ENCODE results near the gene SEC22C. TPM values are rescaled to one million over a fixed set of nuclear protein-coding genes. Genes with fewer than 3 reads are reported as not detected.

The SEC22C gene
- total RNA-seq, 5 donors from 2014 or later (not counting 1 experiment from before 2014, with no cell fraction given): 50.1 to 71.2 (median 53.6) TPM

GRCh38 chr3:42503957-42504333 is 77.8 kb downstream of the SEC22C start:
- H3K4me1 ChIP-seq (ENCODE audit: control insufficient read depth in 1 of 2, extremely low read depth in 1 of 2, insufficient read depth in 2 of 2, low read length in 2 of 2): peaks cover 24 to 68% of the 10 kb centered on the region in 2 experiments
- Mint-ChIP-seq H3K4me3 (peak overlapping the region; percentile 86 to 92 (median 86)), H3K36me3 (no peaks in the 10 kb centered on the region), H3K4me1 (peaks cover 55 to 79% (median 67%) of the 10 kb centered on the region in 3 donors), H3K9me3 (no peaks in the 10 kb centered on the region), H3K27me3 (peaks cover 8 to 23% of the 10 kb centered on the region in 2 donors), H3K27ac (peak overlapping the region; percentile 89 to 91)
- no peaks in the 10 kb centered on the region for H3K36me3 ChIP-seq (ENCODE audit: control insufficient read depth in 2 of 2, extremely low read depth in 1 of 2, insufficient read depth in 1 of 2, low read length in 1 of 2)
- no peak for ATAC-seq (replicated peaks in 1 of 4)
- POLR2A ChIA-PET: interaction anchor here in 1 of 2 donors (0.5 kb wide), 1 partner anchor 869 kb away, joined by 3 read pairs; no protein-coding TSS in a partner anchor
- H3K9me3 ChIP-seq: no peaks in the 10 kb centered on the region
- H3K27ac ChIP-seq (ENCODE audit: low read length): no peak overlapping the region
- DNase-seq: peak in 2 of 35 experiments; percentile 7 to 8
- WGBS (ENCODE audit: insufficient coverage): 95% methylated on average over 4 of the region's 4 CpGs
- peaks cover 0 to 36% of the 10 kb centered on the region in 2 experiments for H3K27me3 ChIP-seq (replicated peaks in 1 of 2; ENCODE audit: control insufficient read depth in 2 of 2, extremely low read depth in 1 of 2, insufficient read depth in 2 of 2, low read length in 1 of 2)
- H3K4me3 ChIP-seq (ENCODE audit: control insufficient read depth in 1 of 2, extremely low read depth in 1 of 2, low read length in 1 of 2): no peak overlapping the region
- CTCF ChIA-PET: interaction anchor here in 1 of 2 donors (4.2 kb wide), 1 partner anchor 33 kb away, joined by 25 read pairs; no protein-coding TSS in a partner anchor

GRCh38 chr3:42503251-42503924 is 78.4 kb downstream of the SEC22C start:
- ATAC-seq (replicated peaks in 1 of 4) (no peak), DNase-seq (peak in 3 of 35 experiments; percentile 11 to 23 (median 17))
- CTCF ChIA-PET: interaction anchor here in 1 of 2 donors (4.2 kb wide), 1 partner anchor 33 kb away, joined by 25 read pairs; no protein-coding TSS in a partner anchor
- no peaks in the 10 kb centered on the region for H3K9me3 ChIP-seq
- Mint-ChIP-seq H3K27me3 (peaks cover 12 to 28% of the 10 kb centered on the region in 2 donors), H3K4me1 (peaks cover 50 to 74% (median 62%) of the 10 kb centered on the region in 3 donors), H3K27ac (peak overlapping the region; percentile 89 to 91), H3K9me3 (no peaks in the 10 kb centered on the region), H3K36me3 (no peaks in the 10 kb centered on the region), H3K4me3 (peak overlapping the region; percentile 86 to 92 (median 86))
- H3K4me1 ChIP-seq (ENCODE audit: control insufficient read depth in 1 of 2, extremely low read depth in 1 of 2, insufficient read depth in 2 of 2, low read length in 2 of 2): peaks cover 20 to 63% of the 10 kb centered on the region in 2 experiments
- POLR2A ChIA-PET: no interaction called here
- peak overlapping the region; percentile 65 to 71 for H3K4me3 ChIP-seq (ENCODE audit: control insufficient read depth in 1 of 2, extremely low read depth in 1 of 2, low read length in 1 of 2)
- peaks cover 0 to 36% of the 10 kb centered on the region in 2 experiments for H3K27me3 ChIP-seq (replicated peaks in 1 of 2; ENCODE audit: control insufficient read depth in 2 of 2, extremely low read depth in 1 of 2, insufficient read depth in 2 of 2, low read length in 1 of 2)
- no CpG with 5 or more reads among the region's 4 CpGs for WGBS (ENCODE audit: insufficient coverage)
- H3K27ac ChIP-seq (ENCODE audit: low read length): peak overlapping the region; percentile 38
- no peaks in the 10 kb centered on the region for H3K36me3 ChIP-seq (ENCODE audit: control insufficient read depth in 2 of 2, extremely low read depth in 1 of 2, insufficient read depth in 1 of 2, low read length in 1 of 2)

- peak within 1 kb of the TSS; percentile 89 to 91 for H3K27ac Mint-ChIP-seq
- 7% methylated on average over 54 of the region's 69 CpGs for WGBS (ENCODE audit: insufficient coverage)
- peaks cover 45 to 66% (median 57%) of the 10 kb centered on the region in 3 donors for H3K4me1 Mint-ChIP-seq
- peak within 1 kb of the TSS; percentile 38 for H3K27ac ChIP-seq (ENCODE audit: low read length)
- ChIA-PET POLR2A (interaction anchor here (0.5 to 1.6 kb wide), 10 partner anchors 8 to 794 kb away, joined by 3 to 6 read pairs (median 3); partner anchors contain the start of genes SEC22C (in 1 of the 2) and SS18L2 (in 1 of the 2)), CTCF (interaction anchor here (0.6 to 4.2 kb wide), 31 partner anchors 9 to 403 kb away, joined by 3 to 25 read pairs (median 5); partner anchors contain the start of genes NKTR (in 1 of the 2) and SEC22C (in 1 of the 2))
- H3K36me3 ChIP-seq (ENCODE audit: control insufficient read depth in 2 of 2, extremely low read depth in 1 of 2, insufficient read depth in 1 of 2, low read length in 1 of 2): no peaks in the 10 kb centered on the region
- H3K36me3 Mint-ChIP-seq: no peaks in the 10 kb centered on the region
- peak within 1 kb of the TSS; percentile 71 for H3K4me3 ChIP-seq (ENCODE audit: control insufficient read depth in 1 of 2, extremely low read depth in 1 of 2, low read length in 1 of 2)
- no peaks in the 10 kb centered on the region for H3K9me3 Mint-ChIP-seq
- peaks cover 12 to 32% of the 10 kb centered on the region in 2 donors for H3K27me3 Mint-ChIP-seq
- DNase-seq (peak; percentile 82 to 97 (median 93)), ATAC-seq (replicated peaks in 1 of 4) (peak; percentile 93 to 96 (median 94))
- peaks cover 14 to 55% of the 10 kb centered on the region in 2 experiments for H3K4me1 ChIP-seq (ENCODE audit: control insufficient read depth in 1 of 2, extremely low read depth in 1 of 2, insufficient read depth in 2 of 2, low read length in 2 of 2)
- H3K9me3 ChIP-seq: no peaks in the 10 kb centered on the region
- peak within 1 kb of the TSS; percentile 92 to 95 (median 93) for H3K4me3 Mint-ChIP-seq
- H3K27me3 ChIP-seq (replicated peaks in 1 of 2; ENCODE audit: control insufficient read depth in 2 of 2, extremely low read depth in 1 of 2, insufficient read depth in 2 of 2, low read length in 1 of 2): peaks cover 0 to 38% of the 10 kb centered on the region in 2 experiments
Observed at GRCh38 chr3:42502429-42503250, 79.1 kb downstream of the SEC22C start, which contains the start of gene VIPR1. TSS of gene VIPR1 (plus strand) at chr3:42502643. CDS start at chr3:42502736, 93 bp downstream.

- H3K27ac ChIP-seq (ENCODE audit: low read length): peak overlapping the region; percentile 32
- ATAC-seq (replicated peaks in 1 of 4): peak; percentile 58 to 66 (median 62)
- Mint-ChIP-seq H3K27me3 (peaks cover 12 to 35% of the 10 kb centered on the region in 2 donors), H3K4me3 (peak overlapping the region; percentile 92 to 95 (median 93)), H3K36me3 (no peaks in the 10 kb centered on the region), H3K4me1 (peaks cover 37 to 58% (median 49%) of the 10 kb centered on the region in 3 donors), H3K9me3 (no peaks in the 10 kb centered on the region), H3K27ac (peak overlapping the region; percentile 88 to 90)
- H3K4me1 ChIP-seq (ENCODE audit: control insufficient read depth in 1 of 2, extremely low read depth in 1 of 2, insufficient read depth in 2 of 2, low read length in 2 of 2): peaks cover 7 to 48% of the 10 kb centered on the region in 2 experiments
- H3K27me3 ChIP-seq (replicated peaks in 1 of 2; ENCODE audit: control insufficient read depth in 2 of 2, extremely low read depth in 1 of 2, insufficient read depth in 2 of 2, low read length in 1 of 2): peaks cover 0 to 42% of the 10 kb centered on the region in 2 experiments
- H3K36me3 ChIP-seq (ENCODE audit: control insufficient read depth in 2 of 2, extremely low read depth in 1 of 2, insufficient read depth in 1 of 2, low read length in 1 of 2): no peaks in the 10 kb centered on the region
- ChIA-PET CTCF (interaction anchor here (0.6 to 4.2 kb wide), 31 partner anchors 10 to 402 kb away, joined by 3 to 25 read pairs (median 5); partner anchors contain the start of genes NKTR (in 1 of the 2) and SEC22C (in 1 of the 2)), POLR2A (interaction anchor here (0.5 to 1.6 kb wide), 10 partner anchors 9 to 1188 kb away, joined by 3 to 6 read pairs (median 3); partner anchors contain the start of genes SEC22C (in 1 of the 2) and SS18L2 (in 1 of the 2))
- H3K4me3 ChIP-seq (ENCODE audit: control insufficient read depth in 1 of 2, extremely low read depth in 1 of 2, low read length in 1 of 2): peak overlapping the region; percentile 67 to 71
- H3K9me3 ChIP-seq: no peaks in the 10 kb centered on the region
- under 1% methylated on average over 36 of the region's 46 CpGs for WGBS (ENCODE audit: insufficient coverage)
- peak; percentile 14 to 73 (median 40) for DNase-seq
Observed at GRCh38 chr3:42501681-42502428, 79.9 kb downstream of the SEC22C start.

GRCh38 chr3:42501321-42501680 is 80.5 kb downstream of the SEC22C start:
- 7% methylated on average over 25 of the region's 27 CpGs for WGBS (ENCODE audit: insufficient coverage)

More at GRCh38 chr3:42501321-42501680, 80.5 kb downstream of the SEC22C start:
- DNase-seq (peak in 2 of 35 experiments; percentile 7 to 18), ATAC-seq (replicated peaks in 1 of 4) (no peak)
- ChIA-PET POLR2A (interaction anchor here in 1 of 2 donors (0.6 to 1.6 kb wide), 2 partner anchors 36 to 1189 kb away, joined by 6 read pairs; no protein-coding TSS in a partner anchor), CTCF (interaction anchor here (0.6 to 4.2 kb wide), 11 partner anchors 25 to 80 kb away, joined by 3 to 25 read pairs (median 6); no protein-coding TSS in a partner anchor)
- H3K4me1 Mint-ChIP-seq: peaks cover 31 to 53% (median 43%) of the 10 kb centered on the region in 3 donors
- no peak overlapping the region for H3K27ac ChIP-seq (ENCODE audit: low read length)
- peak overlapping the region; percentile 67 to 71 for H3K4me3 ChIP-seq (ENCODE audit: control insufficient read depth in 1 of 2, extremely low read depth in 1 of 2, low read length in 1 of 2)
- H3K4me3 Mint-ChIP-seq: peak overlapping the region; percentile 92 to 95 (median 93)
- peaks cover 0 to 42% of the 10 kb centered on the region in 2 experiments for H3K27me3 ChIP-seq (replicated peaks in 1 of 2; ENCODE audit: control insufficient read depth in 2 of 2, extremely low read depth in 1 of 2, insufficient read depth in 2 of 2, low read length in 1 of 2)
- peaks cover 7 to 46% of the 10 kb centered on the region in 2 experiments for H3K4me1 ChIP-seq (ENCODE audit: control insufficient read depth in 1 of 2, extremely low read depth in 1 of 2, insufficient read depth in 2 of 2, low read length in 2 of 2)
- H3K27me3 Mint-ChIP-seq: peaks cover 12 to 35% of the 10 kb centered on the region in 2 donors
- no peaks in the 10 kb centered on the region for H3K36me3 ChIP-seq (ENCODE audit: control insufficient read depth in 2 of 2, extremely low read depth in 1 of 2, insufficient read depth in 1 of 2, low read length in 1 of 2)
- H3K36me3 Mint-ChIP-seq: no peaks in the 10 kb centered on the region
- peak overlapping the region; percentile 15 to 90 for H3K27ac Mint-ChIP-seq
- no peaks in the 10 kb centered on the region for H3K9me3 ChIP-seq
- no peaks in the 10 kb centered on the region for H3K9me3 Mint-ChIP-seq

Data from T-cell (primary cell).